CD8-positive, alpha-beta memory T cell (primary cell): Measurements from ENCODE around the gene C1QTNF4. TPM values are rescaled to one million over a fixed set of nuclear protein-coding genes. Genes with fewer than 3 reads are reported as not detected.

ENCODE experiments used
- CTCF ChIA-PET: fragments of 350-600 bp; sonication (Branson Sonifier 250); formaldehyde crosslinking; loops from one replicate; lab custom pipeline; 2021; ENCODE audit warnings: antibody characterized with exemption; lab: Charles Lee
- POLR2A ChIA-PET: fragments of 350-600 bp; sonication (Branson Sonifier 250); formaldehyde crosslinking; loops from one replicate; lab custom pipeline; 2021; ENCODE audit warnings: antibody characterized with exemption; lab: Charles Lee
- DNase-seq, 5 donors: peaks; one replicate each; pipeline versions ENCODE4 v3.0.0 to v3.0.0-alpha.2; 2020 to 2022; ENCODE audit warnings: mixed read lengths in 1 of 5
- H3K27ac ChIP-seq: one replicate; pipeline ENCODE4 v1.7.0; 2013; ENCODE audit warnings: low read depth, mild to moderate bottlenecking, low read length, moderate library complexity
- H3K27me3 ChIP-seq: 2 replicates; pipeline ENCODE4 v1.7.0; 2013; ENCODE audit warnings: low read length, mild to moderate bottlenecking; ENCODE audit not compliant: insufficient read depth, poor library complexity, severe bottlenecking
- H3K36me3 ChIP-seq: 2 replicates; pipeline ENCODE4 v1.7.0; 2013; ENCODE audit warnings: mild to moderate bottlenecking, low read length, moderate library complexity; ENCODE audit not compliant: insufficient read depth
- H3K4me1 ChIP-seq: 2 replicates; pipeline ENCODE4 v1.7.0; 2013; ENCODE audit warnings: mild to moderate bottlenecking, low read length, moderate library complexity; ENCODE audit not compliant: insufficient read depth
- H3K4me3 ChIP-seq: 2 replicates; pipeline ENCODE4 v1.7.0; 2013; ENCODE audit warnings: mild to moderate bottlenecking, low read length
- H3K9me3 ChIP-seq: 2 replicates; pipeline ENCODE4 v1.7.0; 2013; ENCODE audit warnings: mild to moderate bottlenecking, low read length
- H3K27ac Mint-ChIP-seq, 8 donors: one replicate each; pipeline ENCODE4 v1.8.0; 2020 to 2021; ENCODE audit warnings: mixed read lengths in 8 of 8, mild to moderate bottlenecking in 6 of 8, inconsistent platforms in 3 of 8, moderate library complexity in 3 of 8
- H3K27me3 Mint-ChIP-seq, 2 donors: one replicate each; pipeline ENCODE4 v1.8.0; 2020 to 2021; ENCODE audit warnings: mixed read lengths in 2 of 2, mild to moderate bottlenecking in 1 of 2, moderate library complexity in 1 of 2
- H3K36me3 Mint-ChIP-seq, 3 donors: one replicate each; pipeline ENCODE4 v1.8.0; 2020 to 2021; ENCODE audit warnings: mixed read lengths in 3 of 3, inconsistent platforms in 1 of 3, mild to moderate bottlenecking in 1 of 3
- H3K4me1 Mint-ChIP-seq, 3 donors: one replicate each; pipeline ENCODE4 v1.8.0; 2020 to 2021; ENCODE audit warnings: mixed read lengths in 3 of 3, inconsistent platforms in 1 of 3, mild to moderate bottlenecking in 1 of 3
- H3K4me3 Mint-ChIP-seq, 7 donors: one replicate each; pipeline ENCODE4 v1.8.0; 2020 to 2021; ENCODE audit warnings: mixed read lengths in 7 of 7, mild to moderate bottlenecking in 6 of 7, moderate library complexity in 4 of 7, inconsistent platforms in 2 of 7
- H3K9me3 Mint-ChIP-seq, 5 donors: one replicate each; pipeline ENCODE4 v1.8.0; 2020 to 2022; ENCODE audit warnings: mixed read lengths in 5 of 5, mild to moderate bottlenecking in 3 of 5, moderate library complexity in 2 of 5, inconsistent platforms in 1 of 5
- polyA plus RNA-seq: library from polyadenylated mRNA; unstranded; fragments of 300-500 nt; fragmentation: Illumina TruSeq; gene quantifications from one replicate; pipeline ENCODE4 v1.2.3, GENCODE V29; 2021
- total RNA-seq, 2 experiments: library from RNA; stranded (reverse); gene quantifications; one replicate each; pipeline ENCODE4 v1.2.3, GENCODE V29; 2021

C1QTNF4 gene
- total and polyA plus RNA-seq, 3 experiments from 2014 or later: 0.18 TPM; not detected in 2

GRCh38 chr11:47586098-47586855, 7.9 kb downstream of the C1QTNF4 start, which contains the start of gene FAM180B:
FAM180B (plus strand) TSS chr11:47586678; CDS start chr11:47586769, 91 bp downstream.
- ChIA-PET CTCF (interaction anchor here (0.6 kb wide), 1 partner anchor 9 kb away, joined by 3 read pairs; no protein-coding TSS in a partner anchor), POLR2A (no interaction called here)
- H3K4me1 Mint-ChIP-seq: peaks cover 0 to 2% (median 0%) of the 10 kb centered on the region in 3 donors
- H3K27me3 Mint-ChIP-seq: no peaks in the 10 kb centered on the region
- H3K9me3 ChIP-seq: no peaks in the 10 kb centered on the region
- no peak within 1 kb of the TSS for H3K4me3 Mint-ChIP-seq
- no peaks in the 10 kb centered on the region for H3K27me3 ChIP-seq
- peak within 1 kb of the TSS in 1 of 8 donors; percentile 57 for H3K27ac Mint-ChIP-seq
- H3K9me3 Mint-ChIP-seq: no peaks in the 10 kb centered on the region
- no peaks in the 10 kb centered on the region for H3K4me1 ChIP-seq
- no peak within 1 kb of the TSS for H3K27ac ChIP-seq
- no peak within 1 kb of the TSS for H3K4me3 ChIP-seq
- H3K36me3 ChIP-seq: peaks cover 23% of the 10 kb centered on the region
- no peak for DNase-seq
- peaks cover 15 to 41% (median 16%) of the 10 kb centered on the region in 3 donors for H3K36me3 Mint-ChIP-seq

- ChIA-PET POLR2A (interaction anchor here (0.5 kb wide), 1 partner anchor 57 kb away, joined by 3 read pairs; no protein-coding TSS in a partner anchor), CTCF (interaction anchor here (1.3 kb wide), 1 partner anchor 72 kb away, joined by 3 read pairs; no protein-coding TSS in a partner anchor)
- peaks cover 15% of the 10 kb centered on the region for H3K4me1 ChIP-seq
- Mint-ChIP-seq H3K9me3 (no peaks in the 10 kb centered on the region), H3K4me1 (peaks cover 11 to 21% (median 14%) of the 10 kb centered on the region in 3 donors), H3K27me3 (peaks cover 0 to under 1% of the 10 kb centered on the region in 2 donors), H3K4me3 (peak overlapping the region in 1 of 7 donors; percentile 76), H3K27ac (peak overlapping the region in 1 of 8 donors; percentile 50), H3K36me3 (peaks cover 15 to 56% (median 16%) of the 10 kb centered on the region in 3 donors)
- no peak overlapping the region for H3K4me3 ChIP-seq
- H3K27ac ChIP-seq: no peak overlapping the region
- H3K36me3 ChIP-seq: peaks cover 26% of the 10 kb centered on the region
- no peak for DNase-seq
- no peaks in the 10 kb centered on the region for H3K27me3 ChIP-seq
- H3K9me3 ChIP-seq: no peaks in the 10 kb centered on the region
Observed at GRCh38 chr11:47583844-47584243, 10.4 kb downstream of the C1QTNF4 start.

GRCh38 chr11:47578524-47579494, 15.4 kb downstream of the C1QTNF4 start, which contains the start of the genes KBTBD4 and NDUFS3:
KBTBD4 (minus strand) TSS chr11:47578970; CDS start chr11:47578951, 19 bp downstream.
NDUFS3 (plus strand) TSS chr11:47579074; CDS start chr11:47579092, 18 bp downstream.
- peak; percentile 78 to 92 (median 84) for DNase-seq
- H3K36me3 ChIP-seq: peaks cover 30% of the 10 kb centered on the region
- CTCF ChIA-PET: interaction anchor here (1.2 to 2.9 kb wide), 6 partner anchors 9 to 273 kb away, joined by 3 to 10 read pairs (median 4); no protein-coding TSS in a partner anchor
- peak within 1 kb of the TSS; percentile 84 for H3K27ac ChIP-seq
- H3K27ac Mint-ChIP-seq: peak within 1 kb of the TSS; percentile 92 to 100 (median 98)
- peak within 1 kb of the TSS; percentile 89 for H3K4me3 ChIP-seq
- H3K9me3 ChIP-seq: no peaks in the 10 kb centered on the region
- peaks cover 0 to 3% of the 10 kb centered on the region in 2 donors for H3K27me3 Mint-ChIP-seq
- peaks cover 7 to 71% (median 12%) of the 10 kb centered on the region in 3 donors for H3K36me3 Mint-ChIP-seq
- H3K9me3 Mint-ChIP-seq: no peaks in the 10 kb centered on the region
- POLR2A ChIA-PET: interaction anchor here (0.6 to 3.3 kb wide), 9 partner anchors 13 to 878 kb away, joined by 3 to 19 read pairs (median 3); partner anchors contain the start of genes AGBL2, ARHGAP1, CELF1 and PTPMT1
- no peaks in the 10 kb centered on the region for H3K27me3 ChIP-seq
- peaks cover 34% of the 10 kb centered on the region for H3K4me1 ChIP-seq
- peaks cover 28 to 54% (median 34%) of the 10 kb centered on the region in 3 donors for H3K4me1 Mint-ChIP-seq
- H3K4me3 Mint-ChIP-seq: peak within 1 kb of the TSS; percentile 96 to 100 (median 99)

- CTCF ChIA-PET: interaction anchor here (0.9 to 2.9 kb wide), 6 partner anchors 8 to 272 kb away, joined by 3 to 10 read pairs (median 3); no protein-coding TSS in a partner anchor
- H3K36me3 Mint-ChIP-seq: peaks cover 3 to 71% (median 9%) of the 10 kb centered on the region in 3 donors
- peaks cover 33% of the 10 kb centered on the region for H3K36me3 ChIP-seq
Observed at GRCh38 chr11:47577460-47578041, 16.7 kb downstream of the C1QTNF4 start.

GRCh38 chr11:47573321-47573720, 20.9 kb downstream of the C1QTNF4 start:
- Histone ChIP-seq H3K4me3 (no peak overlapping the region), H3K27me3 (no peaks in the 10 kb centered on the region), H3K9me3 (no peaks in the 10 kb centered on the region), H3K36me3 (peaks cover 34% of the 10 kb centered on the region), H3K27ac (no peak overlapping the region), H3K4me1 (peaks cover 19% of the 10 kb centered on the region)
- Mint-ChIP-seq H3K4me3 (peak overlapping the region in 1 of 7 donors; percentile 52), H3K36me3 (peaks cover 0 to 69% (median 4%) of the 10 kb centered on the region in 3 donors), H3K27ac (peak overlapping the region in 1 of 8 donors; percentile 46), H3K9me3 (no peaks in the 10 kb centered on the region), H3K4me1 (peaks cover 18 to 42% (median 25%) of the 10 kb centered on the region in 3 donors), H3K27me3 (no peaks in the 10 kb centered on the region)
- no peak for DNase-seq
- ChIA-PET CTCF (interaction anchor here (0.6 to 1.8 kb wide), 2 partner anchors 22 to 41 kb away, joined by 3 to 4 read pairs; no protein-coding TSS in a partner anchor), POLR2A (interaction anchor here (1.0 kb wide), 1 partner anchor 20 kb away, joined by 4 read pairs; the partner anchor contains the start of gene CELF1)

More at GRCh38 chr11:47577460-47578041, 16.7 kb downstream of the C1QTNF4 start:
- H3K4me3 ChIP-seq: peak overlapping the region; percentile 89
- H3K27me3 Mint-ChIP-seq: peaks cover 0 to 3% of the 10 kb centered on the region in 2 donors
- H3K9me3 Mint-ChIP-seq: no peaks in the 10 kb centered on the region
- no peak for DNase-seq
- H3K4me1 ChIP-seq: peaks cover 34% of the 10 kb centered on the region
- no peaks in the 10 kb centered on the region for H3K27me3 ChIP-seq
- no peak overlapping the region for H3K27ac ChIP-seq
- peak overlapping the region; percentile 96 to 100 (median 99) for H3K4me3 Mint-ChIP-seq
- H3K9me3 ChIP-seq: no peaks in the 10 kb centered on the region
- peak overlapping the region in 7 of 8 donors; percentile 75 to 100 (median 98) for H3K27ac Mint-ChIP-seq
- POLR2A ChIA-PET: interaction anchor here (0.5 to 3.3 kb wide), 2 partner anchors 12 to 19 kb away, joined by 3 to 19 read pairs; partner anchors contain the start of gene PTPMT1
- peaks cover 30 to 58% (median 40%) of the 10 kb centered on the region in 3 donors for H3K4me1 Mint-ChIP-seq

- no peak overlapping the region for H3K4me3 ChIP-seq
- H3K9me3 ChIP-seq: no peaks in the 10 kb centered on the region
- Mint-ChIP-seq H3K9me3 (no peaks in the 10 kb centered on the region), H3K4me1 (peaks cover 14 to 37% (median 22%) of the 10 kb centered on the region in 3 donors), H3K27ac (no peak overlapping the region), H3K36me3 (peaks cover 0 to 68% (median 4%) of the 10 kb centered on the region in 3 donors), H3K27me3 (no peaks in the 10 kb centered on the region), H3K4me3 (peak overlapping the region in 2 of 7 donors; percentile 12 to 52)
- no peak overlapping the region for H3K27ac ChIP-seq
- peaks cover 14% of the 10 kb centered on the region for H3K4me1 ChIP-seq
- peaks cover 34% of the 10 kb centered on the region for H3K36me3 ChIP-seq
- no peaks in the 10 kb centered on the region for H3K27me3 ChIP-seq
- no peak for DNase-seq
- ChIA-PET CTCF (interaction anchor here (1.1 to 1.8 kb wide), 2 partner anchors 8 to 41 kb away, joined by 3 to 4 read pairs; no protein-coding TSS in a partner anchor), POLR2A (interaction anchor here (1.0 kb wide), 1 partner anchor 20 kb away, joined by 4 read pairs; the partner anchor contains the start of gene CELF1)
Observed at GRCh38 chr11:47572715-47573255, 21.4 kb downstream of the C1QTNF4 start.
